Ascending aorta (tissue), 2 donors: ENCODE results near the gene OSGIN1. TPM values are rescaled to one million over a fixed set of nuclear protein-coding genes. Genes with fewer than 3 reads are reported as not detected.

Experiments used
- DNase-seq, 2 donors: peaks; one replicate each; pipeline ENCODE4 v3.0.0-alpha.2; 2019; ENCODE audit warnings: low spot score in 2 of 2
- H3K27ac ChIP-seq, 2 donors: fragments of 200-600 bp; sonication (generic); one replicate each; pipeline ENCODE4 v1.5.1; 2016 to 2017; ENCODE audit warnings: mild to moderate bottlenecking in 1 of 2
- H3K27me3 ChIP-seq: fragments of 200-600 bp; sonication (generic); one replicate; pipeline ENCODE4 v1.5.1; 2017
- H3K36me3 ChIP-seq, 2 donors: fragments of 200-600 bp; sonication (generic); one replicate each; pipeline ENCODE4 v1.5.1; 2016
- H3K4me1 ChIP-seq, 2 donors: fragments of 200-600 bp; sonication (generic); one replicate each; pipeline ENCODE4 v1.5.1; 2016 to 2017; ENCODE audit warnings: mild to moderate bottlenecking in 1 of 2
- H3K4me3 ChIP-seq, 2 donors: fragments of 200-600 bp; sonication (generic); one replicate each; pipeline ENCODE4 v1.5.1; 2016 to 2017; ENCODE audit warnings: mild to moderate bottlenecking in 1 of 2
- H3K9me3 ChIP-seq, 2 donors: fragments of 200-600 bp; sonication (generic); one replicate each; pipeline ENCODE4 v1.5.1; 2016
- intact Hi-C: fragments of 100-400 bp; cut with DNase I; formaldehyde crosslinking; loops from one replicate; pipeline ENCODE4 v1.15.1; 2023
- total RNA-seq: library from RNA; depleted of rRNA; stranded (reverse); fragments of >200 nt; gene quantifications from one replicate; pipeline ENCODE4 v1.1.0, GENCODE V29; 2016
- TF ChIP-seq, protein P1 (sequence below), 3 experiments: fragments of 200-600 bp in 2 of 3; fragments of 450-650 bp in 1 of 3; sonication (generic) in 2 of 3; IDR thresholded peaks; one replicate each; pipeline ENCODE4 v1.5.1; 2016 to 2019; ENCODE audit warnings: antibody characterized with exemption in 3 of 3, mild to moderate bottlenecking in 1 of 3, moderate library complexity in 1 of 3

OSGIN1 gene
- total RNA-seq, 1 donor from 2014 or later, result 7.8 TPM

DNA sequence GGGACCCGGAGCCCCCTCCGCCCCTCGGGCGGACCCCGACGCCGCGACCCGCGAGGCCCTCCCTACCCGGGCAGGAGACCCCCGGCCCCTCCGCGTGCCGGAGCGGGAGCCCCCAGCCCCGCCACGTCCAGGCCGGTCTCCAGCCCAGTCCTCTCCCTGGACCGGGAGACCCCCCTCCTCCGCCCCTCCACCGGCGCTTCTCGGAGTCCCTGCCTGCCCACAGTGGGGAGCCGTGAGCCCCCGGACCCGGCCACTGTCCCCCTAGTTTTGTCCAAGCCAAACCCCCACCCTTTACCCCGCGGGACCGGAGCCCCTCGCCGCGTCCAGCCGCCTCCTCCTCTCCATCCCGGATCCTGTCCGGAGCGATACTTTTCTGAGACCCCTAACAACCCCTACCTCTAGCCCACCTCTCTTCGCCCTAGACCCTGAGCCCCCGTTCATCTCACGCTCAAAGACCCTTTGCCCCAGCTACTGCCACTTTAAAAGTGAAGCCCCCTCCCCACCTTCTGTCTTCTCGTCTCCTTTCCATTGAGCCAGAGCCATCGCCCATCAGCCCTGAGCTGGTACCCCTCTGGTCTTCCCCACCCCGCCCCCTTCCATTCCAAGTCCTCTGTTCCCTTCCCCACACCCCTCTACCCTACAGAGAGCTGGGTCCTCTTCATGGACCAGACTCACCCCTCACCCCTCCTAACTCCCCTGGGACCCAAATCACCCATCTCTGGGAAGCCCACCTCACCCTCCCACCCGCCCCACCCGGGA is 16.0 kb downstream of the OSGIN1 start:
- no peak for DNase-seq
- no peaks in the 10 kb centered on the region for H3K9me3 ChIP-seq
- no peak overlapping the region for H3K27ac ChIP-seq
- peak overlapping the region in 1 of 2 donors; percentile 14 for H3K4me3 ChIP-seq
- H3K27me3 ChIP-seq, result peaks cover 5% of the 10 kb centered on the region
- intact Hi-C loops, result no loop called here
- H3K4me1 ChIP-seq, result peaks cover 0 to 3% of the 10 kb centered on the region in 2 donors
- peaks cover 8 to 12% of the 10 kb centered on the region in 2 donors for H3K36me3 ChIP-seq
- TF ChIP-seq, protein P1, sequence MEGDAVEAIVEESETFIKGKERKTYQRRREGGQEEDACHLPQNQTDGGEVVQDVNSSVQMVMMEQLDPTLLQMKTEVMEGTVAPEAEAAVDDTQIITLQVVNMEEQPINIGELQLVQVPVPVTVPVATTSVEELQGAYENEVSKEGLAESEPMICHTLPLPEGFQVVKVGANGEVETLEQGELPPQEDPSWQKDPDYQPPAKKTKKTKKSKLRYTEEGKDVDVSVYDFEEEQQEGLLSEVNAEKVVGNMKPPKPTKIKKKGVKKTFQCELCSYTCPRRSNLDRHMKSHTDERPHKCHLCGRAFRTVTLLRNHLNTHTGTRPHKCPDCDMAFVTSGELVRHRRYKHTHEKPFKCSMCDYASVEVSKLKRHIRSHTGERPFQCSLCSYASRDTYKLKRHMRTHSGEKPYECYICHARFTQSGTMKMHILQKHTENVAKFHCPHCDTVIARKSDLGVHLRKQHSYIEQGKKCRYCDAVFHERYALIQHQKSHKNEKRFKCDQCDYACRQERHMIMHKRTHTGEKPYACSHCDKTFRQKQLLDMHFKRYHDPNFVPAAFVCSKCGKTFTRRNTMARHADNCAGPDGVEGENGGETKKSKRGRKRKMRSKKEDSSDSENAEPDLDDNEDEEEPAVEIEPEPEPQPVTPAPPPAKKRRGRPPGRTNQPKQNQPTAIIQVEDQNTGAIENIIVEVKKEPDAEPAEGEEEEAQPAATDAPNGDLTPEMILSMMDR (IDR thresholded peaks at IDR 0.05), result no peak

DNA sequence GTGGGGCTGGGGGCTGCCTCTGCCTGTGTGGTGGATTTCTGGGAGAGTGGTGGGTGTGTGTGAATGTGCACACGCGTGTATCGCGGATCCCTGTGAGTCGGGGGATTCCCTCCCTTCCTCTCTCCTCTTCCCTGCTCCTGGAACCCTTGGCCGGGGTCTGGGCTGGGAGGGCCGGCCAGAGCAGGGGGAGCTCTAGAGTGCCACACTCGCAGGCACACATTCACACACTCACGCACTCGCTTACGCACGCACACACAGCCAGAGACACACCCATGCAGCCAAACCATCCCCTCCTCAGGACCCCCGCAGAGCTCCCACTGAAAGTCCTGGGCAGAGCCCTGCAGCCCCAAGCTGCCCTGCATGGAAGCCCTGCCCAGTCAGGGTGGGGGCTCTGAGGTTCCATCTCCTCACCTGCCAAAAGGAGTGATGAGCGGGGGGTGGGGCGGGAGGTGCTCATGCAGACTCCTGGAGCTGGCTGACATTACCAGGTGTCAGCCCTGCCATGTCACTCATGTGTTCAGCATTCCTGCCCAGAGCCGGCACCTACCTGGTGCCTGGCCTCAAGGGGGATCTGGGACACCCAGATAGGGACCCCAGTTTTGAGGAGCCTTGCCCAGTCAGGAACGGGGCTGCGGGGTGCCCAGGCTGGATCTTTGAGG is 16.9 kb downstream of the OSGIN1 start:
- Histone ChIP-seq H3K36me3 (peaks cover 8 to 12% of the 10 kb centered on the region in 2 donors), H3K9me3 (no peaks in the 10 kb centered on the region), H3K4me1 (peaks cover 0 to 3% of the 10 kb centered on the region in 2 donors), H3K27ac (no peak overlapping the region), H3K4me3 (no peak overlapping the region), H3K27me3 (peaks cover 5% of the 10 kb centered on the region)
- no peak for DNase-seq
- TF ChIP-seq, protein P1 (IDR thresholded peaks at IDR 0.05), result no peak
- intact Hi-C loops, result no loop called here

DNA sequence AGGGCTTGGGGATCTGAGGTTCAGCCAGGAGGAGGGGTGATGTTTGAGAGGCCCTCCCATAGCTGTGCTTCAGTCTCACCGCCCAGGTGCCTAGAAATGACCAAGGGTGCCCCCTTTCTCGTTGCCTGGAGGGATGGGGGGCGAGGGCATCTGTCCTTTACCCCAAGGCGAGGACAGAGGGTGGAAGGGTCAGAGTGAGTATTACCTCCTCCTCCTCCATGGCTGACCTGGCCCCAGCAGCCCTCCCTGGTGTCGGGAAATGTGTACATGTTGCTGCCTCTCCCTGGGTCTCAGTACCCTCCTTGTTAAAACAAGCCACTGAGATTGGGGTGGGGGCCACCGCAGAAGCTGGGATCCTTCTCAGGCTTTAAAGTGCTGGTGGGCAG is 17.4 kb downstream of the OSGIN1 start:
- peaks cover 5% of the 10 kb centered on the region for H3K27me3 ChIP-seq
- no peaks in the 10 kb centered on the region for H3K9me3 ChIP-seq
- no peak overlapping the region for H3K4me3 ChIP-seq
- peaks cover 0 to 3% of the 10 kb centered on the region in 2 donors for H3K4me1 ChIP-seq
- no peak overlapping the region for H3K27ac ChIP-seq
- DNase-seq, result no peak
- TF ChIP-seq, protein P1 (IDR thresholded peaks at IDR 0.05), result no peak
- H3K36me3 ChIP-seq, result peaks cover 6 to 8% of the 10 kb centered on the region in 2 donors
- intact Hi-C loops, result no loop called here

DNA sequence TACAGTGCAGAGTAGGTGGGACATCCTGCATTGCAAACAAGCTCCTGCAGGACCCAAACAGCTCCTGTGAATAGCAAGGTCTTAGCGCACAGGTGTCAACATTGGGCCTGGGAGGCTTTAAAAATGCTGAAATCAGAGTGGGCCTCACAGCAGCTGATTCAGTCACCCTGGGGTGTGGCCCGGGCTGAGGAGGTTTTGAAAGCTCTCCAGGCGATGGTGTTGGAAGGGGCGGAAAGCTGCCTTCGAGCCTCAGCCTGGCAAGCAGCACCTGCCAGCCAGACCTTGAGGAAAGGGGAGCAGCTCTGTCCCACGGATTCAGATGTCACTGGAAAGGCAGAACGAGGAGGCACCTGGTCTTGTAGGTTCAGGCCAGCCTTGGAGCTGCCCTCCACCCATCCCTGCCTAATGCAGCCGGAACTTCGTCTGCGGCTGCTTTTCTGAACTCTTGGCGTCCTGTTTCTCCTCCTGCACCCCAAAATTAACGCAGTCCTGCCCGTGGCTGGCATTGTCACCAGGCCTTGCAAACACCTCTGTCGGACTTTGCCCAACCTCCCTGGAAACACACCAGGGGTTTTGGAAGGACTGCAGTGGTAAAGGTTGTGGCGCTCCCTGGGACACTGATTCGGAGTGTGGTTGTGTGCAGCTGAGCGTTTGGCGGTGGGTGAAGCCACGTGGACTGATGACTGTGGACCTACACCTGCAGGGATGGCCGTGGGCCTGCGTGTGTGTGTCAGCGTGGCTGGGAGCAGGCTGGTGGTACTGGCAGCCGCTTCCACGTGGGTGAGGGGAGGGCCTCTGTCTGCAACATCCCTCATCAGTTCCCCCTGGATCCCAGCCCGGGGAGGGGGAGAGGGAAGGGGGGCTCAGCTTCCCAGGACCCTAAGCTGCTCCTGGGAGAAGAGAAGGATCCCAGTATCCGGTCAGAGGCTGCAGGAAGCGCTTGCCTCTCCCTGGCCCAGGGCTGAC is 18.4 kb downstream of the OSGIN1 start:
- no peak for DNase-seq
- intact Hi-C loops, result no loop called here
- TF ChIP-seq, protein P1 (IDR thresholded peaks at IDR 0.05), result no peak

DNA sequence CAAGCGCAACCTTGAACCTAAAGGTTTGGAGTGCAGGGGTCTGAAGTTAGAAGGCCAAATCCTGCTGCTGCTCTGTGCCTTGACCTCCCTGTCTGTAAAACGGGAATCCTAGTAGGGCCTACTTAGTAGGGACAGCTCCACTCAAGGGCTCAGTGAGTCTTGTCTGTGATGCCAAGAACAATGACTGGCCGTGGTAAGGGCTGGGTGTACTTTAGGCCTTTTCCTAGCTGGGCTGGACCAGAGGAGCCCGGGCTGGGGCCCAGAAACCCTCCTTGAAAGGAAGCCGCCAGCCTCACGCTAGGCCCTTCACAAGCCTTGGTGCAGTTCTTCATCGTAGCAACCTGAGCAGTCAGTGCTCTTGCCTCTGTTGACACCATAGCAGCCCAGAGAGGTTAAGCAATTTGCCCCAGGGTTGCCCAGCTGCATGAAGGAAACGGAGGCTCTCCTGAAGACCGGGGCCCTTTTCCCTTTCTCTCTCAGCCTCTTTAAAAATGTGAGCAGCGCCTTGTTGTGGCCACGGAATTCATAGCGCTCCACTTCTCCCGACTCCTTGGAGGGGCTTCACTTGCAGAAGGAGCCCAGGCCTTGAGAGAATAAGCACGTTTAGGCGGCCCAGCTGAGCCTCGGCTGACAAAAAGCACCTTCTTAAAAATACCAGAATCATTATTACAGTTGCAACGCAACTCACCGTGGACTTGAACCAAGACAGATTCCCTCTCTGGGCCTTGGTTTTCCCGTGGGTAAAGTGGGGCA is 19.4 kb downstream of the OSGIN1 start:
- Histone ChIP-seq H3K27me3 (peaks cover 5% of the 10 kb centered on the region), H3K36me3 (no peaks in the 10 kb centered on the region), H3K4me1 (peaks cover 0 to 3% of the 10 kb centered on the region in 2 donors), H3K4me3 (no peak overlapping the region), H3K27ac (no peak overlapping the region), H3K9me3 (peaks cover 0 to 1% of the 10 kb centered on the region in 2 donors)
- TF ChIP-seq, protein P1 (IDR thresholded peaks at IDR 0.05), result no peak
- no peak for DNase-seq
- intact Hi-C loops, result no loop called here

More for the DNA sequence above, 18.4 kb downstream of the OSGIN1 start:
- H3K27ac ChIP-seq, result no peak overlapping the region
- H3K27me3 ChIP-seq, result peaks cover 5% of the 10 kb centered on the region
- peaks cover 0 to 3% of the 10 kb centered on the region in 2 donors for H3K4me1 ChIP-seq
- no peak overlapping the region for H3K4me3 ChIP-seq
- no peaks in the 10 kb centered on the region for H3K9me3 ChIP-seq
- no peaks in the 10 kb centered on the region for H3K36me3 ChIP-seq
